HepG2 (cell line): ENCODE measurements around the gene SDK1. TPM values are rescaled to one million over a fixed set of nuclear protein-coding genes. Genes with fewer than 3 reads are reported as not detected.

Experiments used
- ATAC-seq: fragments of 200-7000 bp; cut with Tn5 transposase; 3 replicates; pipeline ENCODE4 v1.9.1; 2020; ENCODE audit warnings: mild to moderate bottlenecking, moderate library complexity
- BruUV-seq: library from RNA; stranded (reverse); fragments of 400-500 nt; replicated peaks from 2 replicates; lab custom pipeline; 2021; lab: Mats Ljungman, UMichigan
- CTCF ChIA-PET: fragments of 300-600 bp; formaldehyde crosslinking; extraction: SDS; loops from one replicate; lab custom pipeline; 2021; ENCODE audit warnings: low total read pairs, inconsistent platforms, low intra/inter-chr PET ratio; lab: Yijun Ruan, JAX
- POLR2A ChIA-PET: fragments of 350-600 bp; sonication (Branson Sonifier 250); formaldehyde crosslinking; loops from one replicate; lab custom pipeline; 2020; ENCODE audit warnings: antibody characterized with exemption, inconsistent platforms; lab: Yijun Ruan, JAX
- DNase-seq: peaks from one replicate; pipeline ENCODE4 v3.0.0-alpha.2; 2015; ENCODE audit warnings: low spot score
- FAIRE-seq: peaks from 3 replicates; lab custom pipeline; 2011; peaks lifted over from hg19 to GRCh38; lab: Jason Lieb, UNC
- H2AFZ ChIP-seq: one replicate; pipeline ENCODE4 v1.6.1; 2011; ENCODE audit warnings: low read length, inconsistent platforms
- H3K27ac ChIP-seq: fragments of 300-600 bp; 3 replicates; pipeline ENCODE4 v1.8.0; 2011; ENCODE audit warnings: mixed run types, mild to moderate bottlenecking, mixed read lengths, low read length, inconsistent platforms; ENCODE audit not compliant: insufficient read depth; ENCODE audit errors: extremely low read length
- H3K27me3 ChIP-seq, 2 experiments: fragments of 200-600 bp in 1 of 2; 2 replicates in 1 of 2; 3 replicates in 1 of 2; pipeline versions ENCODE4 v1.6.0 to v1.8.0; 2011; ENCODE audit warnings: low read length in 2 of 2, mild to moderate bottlenecking in 2 of 2, moderate library complexity in 2 of 2, inconsistent platforms in 1 of 2; ENCODE audit not compliant: insufficient read depth in 2 of 2, control insufficient read depth in 1 of 2
- H3K36me3 ChIP-seq, 2 experiments: fragments of 200-600 bp in 1 of 2; replicated peaks in 1 of 2; 2 replicates in 1 of 2; 3 replicates in 1 of 2; pipeline versions ENCODE4 v1.5.1 to v1.8.0; 2011; ENCODE audit warnings: low read length in 2 of 2, inconsistent platforms in 1 of 2; ENCODE audit not compliant: insufficient read depth in 2 of 2, control insufficient read depth in 1 of 2
- H3K4me1 ChIP-seq: 2 replicates; pipeline ENCODE4 v1.5.1; 2012; ENCODE audit warnings: low read length, inconsistent platforms; ENCODE audit not compliant: insufficient read depth
- H3K4me2 ChIP-seq: 2 replicates; pipeline ENCODE4 v1.6.0; 2011; ENCODE audit warnings: low read depth, low read length, inconsistent platforms
- H3K4me3 ChIP-seq, 3 experiments: fragments of 200-600 bp in 1 of 3; sonication (generic), shearing (Covaris generic) in 1 of 3; replicated peaks in 1 of 3; 2 replicates each; pipeline ENCODE4 v1.5.1; 2011 to 2016; ENCODE audit warnings: low read length in 3 of 3, inconsistent platforms in 2 of 3, low read depth in 2 of 3, mild to moderate bottlenecking in 2 of 3, control low read depth in 1 of 3, mixed read lengths in 1 of 3; ENCODE audit not compliant: insufficient read depth in 1 of 3
- H3K79me2 ChIP-seq: one replicate; pipeline ENCODE4 v1.6.1; 2011; ENCODE audit warnings: low read length, inconsistent platforms; ENCODE audit not compliant: insufficient read depth
- H3K9ac ChIP-seq: 2 replicates; pipeline ENCODE4 v1.6.0; 2011; ENCODE audit warnings: mild to moderate bottlenecking, low read depth, low read length, inconsistent platforms; ENCODE audit not compliant: insufficient read depth
- H3K9me3 ChIP-seq: 2 replicates; pipeline ENCODE4 v1.5.1; 2012; ENCODE audit warnings: mild to moderate bottlenecking, low read length
- H4K20me1 ChIP-seq: 2 replicates; pipeline ENCODE4 v1.6.0; 2011; ENCODE audit warnings: inconsistent platforms, mild to moderate bottlenecking, low read length, moderate library complexity; ENCODE audit not compliant: insufficient read depth
- BRD4 ChIP-seq: sonication (generic); formaldehyde crosslinking; IDR thresholded peaks from 2 replicates; pipeline ENCODE4 v1.4.0; 2020; ENCODE audit warnings: missing genetic modification reagents
- CBX5 ChIP-seq: sonication (generic); formaldehyde crosslinking; IDR thresholded peaks from 2 replicates; pipeline ENCODE4 v1.4.0; 2020; ENCODE audit warnings: missing genetic modification reagents, borderline replicate concordance
- CC2D1A ChIP-seq: sonication (generic); formaldehyde crosslinking; IDR thresholded peaks from 2 replicates; pipeline ENCODE4 v1.8.1; 2023; ENCODE audit warnings: mild to moderate bottlenecking, missing genetic modification reagents
- FLYWCH1 ChIP-seq: sonication (generic); formaldehyde crosslinking; IDR thresholded peaks from 2 replicates; pipeline ENCODE4 v1.8.1; 2023; ENCODE audit warnings: mild to moderate bottlenecking, missing genetic modification reagents
- FOXA1 ChIP-seq, 2 experiments: fragments of 450-650 bp in 1 of 2; sonication (generic) in 1 of 2; formaldehyde crosslinking in 1 of 2; IDR thresholded peaks; 2 replicates each; pipeline versions ENCODE4 v1.4.0 to v1.6.1; 2016 to 2020; ENCODE audit warnings: missing genetic modification reagents in 1 of 2
- FOXC1 ChIP-seq: sonication (generic); formaldehyde crosslinking; IDR thresholded peaks from 2 replicates; pipeline ENCODE4 v1.8.0; 2022; ENCODE audit warnings: mild to moderate bottlenecking, missing genetic modification reagents, borderline replicate concordance
- JUN ChIP-seq: sonication (generic); formaldehyde crosslinking; IDR thresholded peaks from 2 replicates; pipeline ENCODE4 v1.4.0; 2020; ENCODE audit warnings: mild to moderate bottlenecking, missing genetic modification reagents
- MIXL1 ChIP-seq: IDR thresholded peaks from 2 replicates; pipeline ENCODE4 v1.6.1; 2016
- POGZ ChIP-seq: sonication (generic); formaldehyde crosslinking; IDR thresholded peaks from 2 replicates; pipeline ENCODE4 v1.4.0; 2020; ENCODE audit warnings: mild to moderate bottlenecking, missing genetic modification reagents
- SCMH1 ChIP-seq: sonication (generic); formaldehyde crosslinking; IDR thresholded peaks from 2 replicates; pipeline ENCODE4 v1.9.0; 2021; ENCODE audit warnings: missing genetic modification reagents, mild to moderate bottlenecking, borderline replicate concordance
- THYN1 ChIP-seq: sonication (generic); formaldehyde crosslinking; IDR thresholded peaks from 2 replicates; pipeline ENCODE4 v1.8.1; 2023; ENCODE audit warnings: low read depth, mild to moderate bottlenecking, moderate library complexity, missing genetic modification reagents, borderline replicate concordance
- ZNF232 ChIP-seq: sonication (generic); formaldehyde crosslinking; IDR thresholded peaks from 2 replicates; pipeline ENCODE4 v1.4.0; 2020; ENCODE audit warnings: missing genetic modification reagents, borderline replicate concordance
- ZNF552 ChIP-seq: sonication (generic); formaldehyde crosslinking; IDR thresholded peaks from 2 replicates; pipeline ENCODE4 v1.9.0; 2022; ENCODE audit warnings: missing genetic modification reagents, mild to moderate bottlenecking, borderline replicate concordance
- ZNF672 ChIP-seq: sonication (generic); formaldehyde crosslinking; IDR thresholded peaks from 2 replicates; pipeline ENCODE4 v1.8.1; 2022; ENCODE audit warnings: missing genetic modification reagents
- ZNF691 ChIP-seq: sonication (generic); formaldehyde crosslinking; IDR thresholded peaks from 2 replicates; pipeline ENCODE4 v1.4.0; 2020; ENCODE audit warnings: missing genetic modification reagents, low read depth, mild to moderate bottlenecking, borderline replicate concordance
- ZNF777 ChIP-seq: sonication (generic); formaldehyde crosslinking; IDR thresholded peaks from 2 replicates; pipeline ENCODE4 v1.4.0; 2020; ENCODE audit warnings: missing genetic modification reagents
- ZSCAN20 ChIP-seq: sonication (generic); formaldehyde crosslinking; IDR thresholded peaks from 2 replicates; pipeline ENCODE4 v1.4.0; 2020; ENCODE audit warnings: missing genetic modification reagents, mild to moderate bottlenecking, borderline replicate concordance
- WGBS: methylation state at CpG from one replicate; pipeline ENCODE4 v1.1.6; 2017; ENCODE audit warnings: low lambda C conversion rate; 5-methylcytosine and 5-hydroxymethylcytosine counted together
- in situ Hi-C: cut with HindIII; loops from 2 replicates; pipeline ENCODE4 v1.10.0; 2017; ENCODE audit warnings: low pct_unique_long_range_greater_than_20kb; ENCODE audit not compliant: extremely low pct_ligation_motif_present
- intact Hi-C: fragments of 100-400 bp; cut with micrococcal nuclease; formaldehyde crosslinking; loops from one replicate; pipeline ENCODE4 v1.10.0; 2022; ENCODE audit not compliant: unreplicated experiment
- polyA plus RNA-seq, 8 experiments: library from polyadenylated mRNA; depleted of rRNA in 3 of 8; stranded (reverse) in 7 of 8; unstranded in 1 of 8; fragments of >200 nt; fragmentation: Illumina TruSeq in 4 of 8; extraction: Trizol in 4 of 8; gene quantifications; 2 replicates each; pipeline versions ENCODE4 v1.2.1 to v1.2.3, GENCODE V29; 2011 to 2016; ENCODE audit warnings: low read depth in 4 of 8, missing spikeins in 1 of 8, mixed read lengths in 1 of 8; ENCODE audit not compliant: insufficient read depth in 1 of 8
- total RNA-seq, 5 experiments: library from RNA; depleted of rRNA; stranded (reverse); fragments of >200 nt; fragmentation: Illumina TruSeq; extraction: Trizol; gene quantifications; 2 replicates each; pipeline ENCODE4 v1.2.3, GENCODE V29; 2016; ENCODE audit warnings: low read depth in 1 of 5

The SDK1 gene
- total and polyA plus RNA-seq, 2 of the 13 experiments (the other 11 are each of a cell fraction or from before 2014, with no cell fraction given), result 0.35 to 2.4 TPM

GRCh38 chr7:3517344-3517743 is 216.3 kb downstream of the SDK1 start:
- no TSS peak for BruUV-seq
- Histone ChIP-seq H3K36me3 (no peaks in the 10 kb centered on the region), H3K4me3 (no peak overlapping the region), H3K9ac (no peak overlapping the region), H4K20me1 (no peaks in the 10 kb centered on the region), H3K9me3 (no peaks in the 10 kb centered on the region), H3K79me2 (no peaks in the 10 kb centered on the region), H3K27ac (no peak overlapping the region), H3K4me2 (no peak overlapping the region), H2AFZ (no peak overlapping the region), H3K27me3 (no peaks in the 10 kb centered on the region), H3K4me1 (peaks cover 10% of the 10 kb centered on the region)
- ChIA-PET POLR2A (no interaction called here), CTCF (no interaction called here)
- TF ChIP-seq ZNF232 (no peak), ZNF552 (CRISPR knock-in tag) (no peak), BRD4 (no peak), CC2D1A (no peak), ZNF777 (CRISPR knock-in tag) (no peak), FOXA1 (IDR thresholded peaks at IDR 0.05) (no peak), FOXA1 (CRISPR knock-in tag; IDR thresholded peaks at IDR 0.05) (no peak), MIXL1 (no peak), THYN1 (CRISPR knock-in tag) (no peak), JUN (CRISPR knock-in tag) (no peak), ZSCAN20 (CRISPR knock-in tag) (no peak), FOXC1 (CRISPR knock-in tag) (no peak), SCMH1 (CRISPR knock-in tag) (no peak), POGZ (CRISPR knock-in tag) (no peak), CBX5 (CRISPR knock-in tag) (no peak), ZNF672 (CRISPR knock-in tag) (no peak), FLYWCH1 (CRISPR knock-in tag) (no peak), ZNF691 (no peak)
- FAIRE-seq, result no peak
- in situ Hi-C loops (no loop called here), intact Hi-C loops (no loop called here)
- 71% methylated on average over 3 of the region's 3 CpGs for WGBS
- ATAC-seq, result no peak
- no peak for DNase-seq
